Spleen (tissue), 7 donors: Measurements from ENCODE around the gene PRKAA2.

ENCODE experiments used
- CTCF ChIP-seq, 11 experiments: fragments of 200-600 bp in 7 of 11; fragments of 450-650 bp in 4 of 11; sonication (generic) in 4 of 11; IDR thresholded peaks in 8 of 11; conservative IDR thresholded peaks in 3 of 11; 1 replicate in 7 of 11; 2 replicates in 4 of 11; pipeline versions ENCODE4 v1.4.0 to v1.8.0; 2016 to 2021; ENCODE audit warnings: antibody characterized with exemption in 11 of 11, inconsistent platforms in 4 of 11, mild to moderate bottlenecking in 1 of 11
- POLR2A ChIP-seq, 3 donors: fragments of 450-650 bp; IDR thresholded peaks; one replicate each; pipeline ENCODE4 v1.5.1; 2017; ENCODE audit warnings: antibody characterized with exemption in 3 of 3, mild to moderate bottlenecking in 1 of 3
- donor health status: DM: no; HTN: no; CAD: no; lungs with moderate emphysema.
- donor health status: DM: no; HTN: no; CAD: no.
- donor health status: DM: no; HTN: no; CAD: no.

GRCh38 chr1:56703747-56704146 lies 58.6 kb downstream of the PRKAA2 start:
- no peak for TF ChIP-seq POLR2A (IDR thresholded peaks at IDR 0.05)
- TF ChIP-seq CTCF (IDR thresholded peaks at IDR 0.05 in 8 of 11, conservative IDR thresholded peaks at IDR 0.05 in 3 of 11), result no peak
